T-helper 2 cell treated with Interferon-gamma antibody and Interleukin-4, amounts not matched to agents 100 ng/mL and 5 ng/mL, for 36 hours (primary cell): ENCODE results near the gene PAX5. TPM values are rescaled to one million over a fixed set of nuclear protein-coding genes. Genes with fewer than 3 reads are reported as not detected.

Experiments used
- intact Hi-C: fragments of 100-400 bp; cut with micrococcal nuclease; formaldehyde crosslinking; loops from one replicate; pipeline ENCODE4 v1.15.1; 2023
- total RNA-seq: library from RNA; stranded (reverse); gene quantifications from 2 replicates; pipeline ENCODE4 v1.2.3, GENCODE V29; 2022

The PAX5 gene
- total RNA-seq, 1 donor from 2014 or later: 0.11 TPM

DNA sequence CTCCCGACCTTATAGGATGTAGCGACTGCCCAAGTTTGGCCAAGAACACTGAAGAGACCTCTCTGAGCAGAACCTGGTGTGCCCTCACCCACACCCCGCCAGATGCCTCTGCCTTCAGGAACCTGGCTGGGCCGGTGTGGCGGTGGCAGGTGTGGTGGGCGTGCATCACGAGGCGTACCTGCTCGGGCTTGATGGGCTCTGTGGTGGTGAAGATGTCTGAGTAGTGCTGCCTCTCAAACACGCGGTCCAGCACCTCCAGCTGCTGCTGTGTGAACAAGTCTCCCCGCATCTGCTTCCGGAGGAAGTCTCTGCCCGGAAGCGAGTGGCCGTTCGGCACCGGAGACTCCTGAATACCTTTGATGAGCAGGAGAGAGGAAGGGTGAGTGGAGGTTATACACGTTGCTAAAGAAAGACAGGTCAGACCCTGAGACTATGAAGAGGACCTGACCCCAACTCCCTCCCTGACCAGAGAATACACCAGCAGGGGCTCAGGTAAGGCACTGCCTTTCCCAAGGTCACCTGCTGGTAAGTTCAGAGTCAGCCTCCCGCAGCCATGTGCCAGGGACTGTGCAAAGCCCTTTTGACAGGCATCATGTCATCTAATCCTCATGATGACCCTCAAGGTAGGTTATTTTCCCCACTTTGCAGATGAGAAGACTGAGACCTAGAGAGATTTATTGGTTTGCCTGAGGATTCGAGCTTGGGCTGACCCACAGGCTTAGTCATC lies 67.5 kb downstream of the PAX5 start:
- intact Hi-C loops: no loop called here

DNA sequence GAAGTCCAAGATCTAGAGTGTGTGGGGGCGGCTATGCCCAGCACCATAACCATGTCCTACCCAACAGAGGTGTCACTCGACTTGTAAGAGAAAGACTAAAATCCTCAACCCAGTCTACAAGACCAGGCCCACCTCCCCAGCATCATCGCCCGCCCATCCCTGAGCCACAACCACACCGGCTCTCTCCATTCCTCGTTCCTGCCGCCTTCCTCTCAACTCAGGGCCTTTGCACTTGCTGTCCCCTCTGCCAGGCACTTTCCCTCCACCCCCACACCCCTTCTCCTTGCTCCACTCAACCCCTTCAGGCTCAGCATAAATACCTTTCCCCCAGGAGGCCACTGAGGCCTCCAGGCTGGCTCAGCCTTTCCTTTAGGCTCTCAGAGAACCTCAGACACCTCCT lies 69.3 kb downstream of the PAX5 start:
- intact Hi-C loops: no loop called here

DNA sequence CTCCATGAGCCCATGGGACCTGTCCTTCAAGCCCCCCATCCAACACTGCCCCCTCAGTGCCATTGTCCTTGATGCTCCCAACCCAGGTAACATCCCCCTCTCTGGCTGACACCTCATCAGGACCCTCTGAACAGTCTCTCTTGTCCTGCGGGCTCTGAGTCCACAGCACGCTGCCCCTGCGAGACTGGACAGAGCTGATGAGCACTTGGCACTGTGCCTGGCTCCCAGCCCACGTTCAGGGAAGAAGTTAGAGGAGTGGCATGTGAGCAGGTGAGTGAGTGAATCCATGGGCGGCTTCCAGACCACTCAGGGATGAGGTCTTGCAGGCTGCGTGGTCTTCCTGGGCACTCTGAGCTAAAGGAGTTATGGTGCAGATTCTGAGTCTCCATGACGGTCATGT lies 70.7 kb downstream of the PAX5 start:
- intact Hi-C loops: no loop called here

DNA sequence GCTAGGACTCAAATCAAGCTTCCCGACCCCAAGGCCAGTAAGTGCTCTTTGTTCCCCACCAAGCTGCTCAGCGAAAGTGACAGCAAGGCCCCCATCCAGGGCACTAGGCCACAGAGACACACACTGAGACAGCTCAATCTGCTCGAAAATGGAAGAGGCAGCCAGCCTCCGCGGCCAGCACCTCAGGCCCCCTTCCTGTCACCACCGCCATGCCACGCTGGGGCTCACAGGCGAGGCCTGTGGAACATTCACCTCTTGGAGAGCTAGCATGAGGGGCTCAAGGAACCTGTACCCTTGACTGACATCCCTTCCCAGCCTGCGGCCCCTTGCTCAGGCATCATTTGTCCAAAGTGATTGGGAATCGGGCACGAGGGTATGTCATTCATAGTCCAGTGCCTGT lies 71.4 kb downstream of the PAX5 start:
- intact Hi-C loops: no loop called here

DNA sequence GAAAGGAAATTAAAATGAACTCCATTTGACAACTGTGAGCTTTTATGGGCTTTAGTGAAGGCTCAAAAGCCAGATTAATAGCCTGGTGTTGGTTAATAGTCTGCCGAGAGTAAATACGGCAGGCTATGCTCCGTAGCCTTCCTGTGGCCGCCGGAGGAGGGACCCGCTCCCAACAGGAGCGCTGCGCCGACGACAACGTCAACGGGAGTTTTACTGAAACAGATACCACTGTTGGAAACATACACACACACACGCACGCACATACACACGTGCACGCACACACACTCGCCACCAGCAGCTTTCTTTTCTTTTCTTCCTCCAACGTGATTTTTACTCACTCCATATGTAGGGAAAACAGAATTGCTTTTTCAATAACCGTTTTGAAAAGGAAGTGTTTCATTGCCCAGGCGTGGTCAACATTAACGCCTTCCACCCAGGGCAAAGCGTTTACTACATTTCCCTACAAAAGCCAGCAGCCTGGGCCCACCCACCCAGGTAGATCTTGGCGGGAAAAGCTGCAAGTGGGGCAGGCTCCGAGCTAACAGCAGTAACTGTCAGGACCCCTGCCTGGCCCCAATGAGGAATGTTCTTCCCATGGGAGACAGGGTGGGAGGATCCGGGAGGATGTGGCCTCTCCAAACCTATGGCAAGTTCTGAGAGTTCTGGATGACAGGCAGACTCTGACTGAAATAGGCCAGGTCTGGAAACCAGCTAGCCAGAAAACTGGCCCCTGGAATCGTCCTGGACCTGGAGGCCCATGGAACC lies 72.3 kb downstream of the PAX5 start:
- intact Hi-C loops: no loop called here

DNA sequence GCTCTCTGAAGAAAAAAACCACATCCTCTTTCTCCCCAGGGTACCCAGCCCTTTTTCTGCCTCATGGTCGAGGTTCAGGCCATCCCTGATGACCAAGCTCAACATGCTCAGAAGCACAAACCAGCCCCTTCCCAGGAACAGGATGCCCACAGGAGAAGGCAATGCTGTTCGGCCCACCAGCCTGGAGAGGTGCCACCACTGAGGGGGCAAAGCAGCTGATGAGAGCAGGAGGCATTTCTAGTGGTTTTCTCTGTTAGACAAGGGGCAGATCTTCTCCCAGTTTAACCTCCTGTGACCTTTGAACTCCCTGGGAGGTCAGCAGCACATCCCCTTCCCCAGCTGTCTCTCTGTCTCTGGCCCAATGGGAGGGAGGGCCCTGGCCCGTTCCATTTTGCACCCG lies 73.0 kb downstream of the PAX5 start:
- intact Hi-C loops: no loop called here

DNA sequence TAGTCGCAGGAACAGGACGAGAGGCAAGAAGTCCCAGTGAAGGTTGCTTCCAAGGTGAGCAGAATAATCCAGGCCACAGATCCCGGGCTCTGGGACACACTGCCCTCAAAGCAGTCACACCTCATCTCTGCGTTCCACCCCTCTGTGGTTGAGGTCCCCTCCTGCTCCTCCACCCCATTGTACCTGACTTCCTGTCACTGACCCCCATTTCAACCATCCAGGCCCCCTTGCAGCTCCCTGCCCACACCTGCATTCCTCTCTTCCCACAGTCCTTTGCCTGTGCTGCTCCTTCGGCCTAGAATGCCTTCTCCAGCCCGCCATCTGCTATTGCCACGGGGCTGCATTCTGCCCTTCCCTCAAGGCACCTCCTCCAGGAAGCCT lies 73.5 kb downstream of the PAX5 start:
- intact Hi-C loops: no loop called here

DNA sequence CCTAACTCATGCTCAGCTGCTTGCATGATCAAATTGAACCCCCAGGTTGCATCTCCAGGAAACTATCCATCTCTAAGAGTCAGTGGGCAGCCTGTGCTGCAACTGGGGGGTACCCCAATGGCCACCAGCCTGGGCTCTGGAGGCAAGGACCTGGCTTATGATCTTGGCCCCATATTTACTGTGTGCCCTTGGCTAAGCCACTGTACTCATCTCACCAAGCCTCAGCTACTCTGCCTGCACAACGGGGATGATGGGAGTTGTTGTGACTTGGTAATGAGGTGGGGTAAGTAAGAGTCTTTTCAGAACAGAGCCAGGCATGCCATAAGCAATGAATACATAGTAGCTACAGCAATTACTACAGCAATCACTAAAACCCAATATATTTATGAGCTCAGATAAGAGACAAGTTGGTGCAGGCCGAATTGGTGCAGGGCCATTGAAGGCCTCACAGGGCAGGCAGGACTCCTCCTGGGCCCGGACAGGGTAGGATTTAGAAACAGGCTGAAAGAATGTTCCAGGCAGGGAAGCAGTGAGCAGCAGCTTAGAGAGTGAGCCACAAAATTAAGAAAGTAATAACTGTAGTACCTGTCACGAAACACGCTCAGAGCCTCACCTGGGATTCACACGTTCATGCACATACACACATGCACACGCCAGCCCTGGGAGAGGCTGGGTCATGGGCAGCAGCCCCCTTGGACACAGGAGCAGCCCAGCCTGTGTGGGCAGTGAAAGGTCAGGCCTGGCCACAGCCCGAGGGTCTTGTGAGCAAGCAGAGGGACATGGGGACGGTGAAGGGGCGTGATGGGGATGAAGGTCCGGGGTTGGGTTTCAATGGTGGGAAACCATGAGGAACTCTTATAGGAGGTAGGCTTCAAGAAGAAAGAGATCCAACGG lies 74.1 kb downstream of the PAX5 start:
- intact Hi-C loops: no loop called here

DNA sequence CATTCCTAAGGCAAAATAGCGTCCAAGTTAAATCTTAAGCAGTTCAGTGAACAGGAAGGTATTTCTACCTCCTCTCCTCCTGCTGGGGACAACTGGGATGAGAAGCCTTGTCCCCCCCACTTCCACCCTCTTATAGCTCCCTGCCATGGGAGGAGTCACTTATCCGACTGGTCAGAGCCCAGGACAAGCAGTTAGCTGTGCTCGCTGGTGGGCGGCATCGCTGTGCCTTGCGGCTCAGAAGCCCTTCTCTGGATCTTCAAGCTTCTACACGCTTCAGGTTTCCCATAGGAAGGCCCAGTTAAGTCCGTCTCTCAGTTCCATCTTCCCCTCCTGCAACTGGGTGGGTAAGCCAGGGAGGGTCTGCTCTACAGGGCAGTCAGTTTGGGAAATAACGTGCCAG lies 77.2 kb downstream of the PAX5 start:
- intact Hi-C loops: no loop called here

DNA sequence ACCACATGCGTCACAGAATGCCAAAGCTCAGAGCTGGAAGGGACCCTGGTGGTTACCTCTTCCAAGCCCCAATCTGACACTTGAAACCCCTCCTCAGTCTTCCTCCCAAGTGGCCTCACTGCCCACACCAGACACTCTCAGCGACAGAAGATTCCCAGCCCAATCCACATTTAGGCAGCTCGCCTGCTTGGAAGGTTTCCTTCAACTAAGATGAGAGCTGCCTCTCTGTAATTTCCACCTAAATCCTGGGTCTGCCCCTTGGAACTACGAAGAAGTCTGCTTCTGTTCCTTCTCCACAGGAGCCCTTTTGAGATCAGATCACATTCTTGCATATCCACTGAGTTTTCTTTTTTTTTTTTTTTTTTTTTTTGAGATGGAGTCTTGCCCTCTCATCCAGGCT lies 83.7 kb downstream of the PAX5 start:
- intact Hi-C loops: no loop called here

DNA sequence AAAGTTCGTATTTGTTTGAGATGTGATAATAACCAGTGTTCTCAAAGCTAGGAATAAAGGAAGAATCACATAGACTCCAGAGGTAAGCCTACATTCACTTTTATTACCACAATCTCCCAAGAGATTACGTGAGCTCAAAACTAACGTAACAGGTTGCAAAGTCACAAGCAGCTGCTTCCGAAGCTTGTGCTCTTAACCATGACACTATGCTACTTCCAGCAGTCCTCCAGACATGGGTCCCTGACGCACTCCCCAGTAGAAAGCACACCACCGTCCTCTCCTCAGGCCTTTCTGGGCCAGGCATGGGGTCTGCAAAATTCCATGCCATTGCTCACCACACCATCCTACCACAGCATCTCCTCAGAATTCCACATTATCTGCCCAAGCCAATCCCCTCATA lies 84.6 kb downstream of the PAX5 start:
- intact Hi-C loops: no loop called here

DNA sequence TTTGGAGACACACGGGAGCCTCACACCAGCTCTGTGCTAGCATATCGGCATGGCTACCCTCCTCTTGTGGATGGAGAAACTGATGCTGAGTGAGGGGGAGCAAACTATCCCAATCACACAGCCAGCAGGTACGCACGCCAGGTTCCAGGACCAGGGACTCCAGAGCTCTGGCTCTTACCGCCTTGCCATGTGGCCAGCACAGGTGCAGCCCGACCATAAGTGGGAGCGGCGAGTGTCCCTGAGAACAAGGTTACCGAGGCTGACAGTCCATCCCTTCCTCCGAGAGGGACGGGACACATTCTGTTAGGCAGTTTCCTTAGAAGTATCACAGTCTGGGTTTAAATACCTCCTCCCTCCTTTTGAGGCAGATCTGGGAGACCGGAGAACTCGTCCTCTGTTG lies 86.0 kb downstream of the PAX5 start:
- intact Hi-C loops: no loop called here

DNA sequence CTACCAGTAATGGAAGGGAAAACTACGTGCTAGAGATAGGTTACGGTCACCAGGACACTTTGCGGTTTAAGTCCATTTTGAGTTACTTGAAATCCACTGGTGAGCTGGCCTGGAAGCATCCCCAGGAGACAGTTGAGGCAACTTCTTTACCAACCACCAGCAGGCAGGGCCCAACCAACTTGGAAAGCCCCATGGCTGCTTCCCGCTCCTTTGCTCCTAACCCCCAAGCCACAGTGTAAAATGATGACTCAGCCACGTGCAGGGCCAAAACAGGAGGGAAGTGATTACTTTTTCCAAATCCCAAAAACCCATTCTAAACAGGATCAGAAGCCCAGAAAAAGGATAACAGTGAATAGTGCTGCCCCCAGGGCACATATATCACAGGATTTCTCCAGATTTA lies 87.4 kb downstream of the PAX5 start:
- intact Hi-C loops: no loop called here

DNA sequence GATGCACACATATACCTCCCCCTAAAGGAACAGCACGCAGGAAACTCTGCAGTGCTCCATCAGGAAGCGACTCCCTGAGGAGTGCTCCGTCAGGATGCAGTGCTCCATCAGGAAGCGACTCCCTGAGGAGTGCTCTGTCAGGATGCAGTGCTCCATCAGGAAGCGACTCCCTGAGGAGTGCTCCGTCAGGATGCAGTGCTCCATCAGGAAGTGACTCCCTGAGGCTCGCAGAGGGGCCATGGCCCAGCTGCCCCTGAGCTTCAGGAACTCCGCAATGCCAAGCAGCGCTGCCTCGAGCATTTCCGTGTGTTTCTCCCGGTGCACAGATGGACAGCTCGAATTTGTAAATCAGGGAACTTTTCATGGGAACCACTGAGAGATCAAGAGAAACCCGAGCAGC lies 88.1 kb downstream of the PAX5 start:
- intact Hi-C loops: no loop called here

DNA sequence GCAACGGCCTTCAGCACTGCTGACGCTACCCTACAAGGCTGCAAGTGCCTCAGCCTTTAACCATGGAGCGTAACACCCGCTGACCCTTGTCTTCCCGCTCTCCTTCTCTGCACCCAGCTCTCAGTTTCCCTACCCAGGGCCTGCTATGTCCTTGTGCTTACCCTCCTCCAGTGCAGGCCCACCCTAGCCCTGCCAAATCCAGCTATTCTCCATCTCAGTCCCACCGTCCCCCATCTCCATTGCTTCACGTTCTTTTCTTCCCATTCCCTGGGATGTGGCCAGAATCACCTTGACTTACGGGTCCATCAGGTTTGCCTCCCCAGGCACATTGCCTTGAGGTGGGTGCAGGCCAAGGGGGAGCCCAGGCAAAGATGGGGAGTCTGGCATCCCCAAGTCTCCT lies 91.2 kb downstream of the PAX5 start:
- intact Hi-C loops: no loop called here

DNA sequence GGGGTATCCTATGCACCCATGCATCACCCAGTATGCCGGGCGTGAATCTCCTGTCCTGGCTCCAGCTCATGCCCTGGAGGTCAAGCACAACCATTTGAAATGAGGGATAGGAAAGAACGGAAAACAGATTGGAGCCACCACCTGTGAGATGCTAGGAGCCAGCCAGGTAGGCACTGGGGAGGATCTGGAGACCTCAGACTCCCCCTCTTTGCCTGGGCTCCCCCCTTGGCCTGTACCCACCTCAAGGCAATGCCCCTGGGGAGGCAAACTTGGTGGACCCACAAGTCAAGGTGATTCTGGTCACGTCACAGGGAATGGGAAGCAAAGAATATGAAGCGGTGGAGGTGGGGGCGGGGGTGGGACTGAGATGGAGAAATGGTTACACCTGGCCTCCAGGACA lies 92.6 kb downstream of the PAX5 start:
- intact Hi-C loops: no loop called here

DNA sequence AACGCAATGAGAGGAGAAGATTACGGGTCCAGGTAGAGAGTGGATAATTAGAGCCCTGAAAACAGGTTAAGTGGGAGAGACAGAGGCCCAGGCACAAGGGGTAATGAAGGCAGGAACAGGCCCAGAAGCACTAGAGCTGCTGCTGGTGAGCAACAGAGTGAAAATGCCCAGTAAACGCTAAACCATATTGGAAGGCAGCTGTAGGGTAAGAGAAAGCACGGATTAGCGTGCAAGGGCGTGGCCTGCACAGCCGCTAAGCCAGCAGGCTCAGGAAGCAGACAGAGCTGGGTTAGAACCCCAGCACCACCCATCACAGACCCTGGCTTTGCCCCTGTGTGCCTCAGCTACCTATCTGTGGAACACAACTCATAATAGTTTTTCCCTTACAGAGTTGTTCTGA lies 93.2 kb downstream of the PAX5 start:
- intact Hi-C loops: no loop called here

DNA sequence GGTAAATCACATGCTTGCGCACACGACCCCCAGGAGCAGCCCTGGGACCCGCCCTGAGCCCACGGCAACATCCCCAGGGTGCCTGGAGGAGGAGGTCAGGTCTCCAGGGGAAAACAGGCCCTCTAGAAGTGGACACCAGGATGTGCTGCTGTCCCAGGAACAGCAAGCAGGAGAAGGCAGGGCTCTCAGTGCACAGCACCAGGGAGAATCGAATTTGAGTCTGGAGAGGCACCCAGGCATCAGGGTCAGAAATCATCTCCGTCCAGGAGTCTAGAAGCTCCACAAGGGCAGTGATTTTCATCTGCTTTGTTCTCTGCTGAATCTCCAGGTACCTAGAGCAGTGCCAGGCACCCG lies 93.6 kb downstream of the PAX5 start:
- intact Hi-C loops: no loop called here

DNA sequence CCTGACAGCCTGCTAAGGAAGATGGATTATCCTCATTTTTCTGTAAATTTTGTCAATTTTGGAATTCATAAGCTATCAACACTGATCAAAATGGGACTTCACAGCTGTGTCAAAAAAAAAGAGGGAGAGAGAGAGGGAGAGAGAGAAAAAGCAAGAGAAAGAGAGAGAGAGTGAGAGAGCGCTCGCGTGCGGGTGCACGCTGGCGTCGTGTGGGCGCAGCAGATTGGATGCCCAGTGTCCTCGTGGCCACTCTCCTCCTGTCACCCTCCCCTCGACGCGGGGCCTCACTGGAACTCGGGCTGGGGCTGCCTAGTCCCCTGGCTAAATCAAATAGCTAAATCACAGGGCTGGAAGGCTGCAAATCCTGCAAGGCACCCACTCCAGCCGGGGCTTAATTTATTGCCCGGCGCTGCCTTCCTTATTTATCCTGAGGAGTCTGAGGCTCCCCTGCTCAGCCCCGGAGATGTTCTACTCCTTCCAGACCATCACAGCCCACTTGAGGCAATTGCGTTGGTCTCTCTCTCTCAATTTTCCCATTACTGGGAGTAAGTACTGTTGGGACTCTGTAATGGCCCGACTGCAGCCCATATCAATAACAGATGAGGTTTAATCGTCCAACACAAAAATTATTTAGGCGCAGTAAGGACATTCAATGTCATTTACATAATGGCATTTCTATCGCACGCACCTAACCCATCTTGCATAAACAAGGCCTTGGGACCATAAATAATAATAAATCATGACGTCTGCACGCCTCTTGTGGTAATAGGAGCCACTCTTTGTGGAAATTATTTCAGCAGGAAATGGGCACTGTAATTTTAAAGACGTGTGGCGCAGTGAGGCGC lies 94.2 kb downstream of the PAX5 start:
- intact Hi-C loops: no loop called here

DNA sequence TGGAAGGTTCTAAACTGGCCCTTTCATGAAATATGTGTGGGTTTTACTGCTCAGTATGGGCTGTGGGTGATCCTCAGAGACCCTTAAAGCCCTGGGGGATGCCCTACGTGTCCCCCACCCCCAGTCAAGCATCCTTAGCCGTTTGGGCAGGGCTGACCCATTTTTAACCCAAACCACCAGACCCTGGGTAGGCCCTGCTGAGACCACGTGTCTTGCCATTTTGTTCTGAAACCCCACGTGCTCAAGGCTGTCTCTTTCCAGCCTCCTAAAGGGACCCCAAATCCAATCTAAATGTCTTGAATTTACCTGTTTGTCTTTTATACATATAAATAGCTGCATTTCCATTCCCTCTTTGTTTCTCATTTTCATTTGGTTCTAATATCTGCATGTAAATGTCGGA lies 94.9 kb downstream of the PAX5 start:
- intact Hi-C loops: no loop called here

DNA sequence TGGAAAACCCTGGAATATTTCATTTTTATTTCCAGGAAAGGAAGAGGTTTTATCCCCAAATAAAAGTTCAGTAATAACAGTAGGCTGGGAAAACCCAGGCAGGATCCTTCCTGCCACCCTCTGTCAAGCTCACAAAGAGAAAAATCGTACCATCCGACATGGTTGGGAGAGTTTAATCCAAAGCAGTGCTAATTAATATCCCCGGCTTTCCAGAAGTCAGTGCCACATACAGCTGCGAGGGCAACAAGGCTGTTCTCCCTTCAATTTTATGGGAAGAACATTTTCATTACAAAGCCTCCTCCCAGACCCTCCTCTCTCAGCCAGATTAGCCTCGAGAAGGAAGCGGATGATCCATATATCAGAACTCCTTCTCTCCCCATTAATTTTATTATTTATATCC lies 95.5 kb downstream of the PAX5 start:
- intact Hi-C loops: no loop called here
